Spleen (tissue), 11 donors: ENCODE data around the gene RAET1L. TPM values are rescaled to one million over a fixed set of nuclear protein-coding genes. Genes with fewer than 3 reads are reported as not detected.
"Not testable (repeated sequence)": the region's sequence is repeated elsewhere in the genome, so short reads cannot be mapped to it uniquely, and the experiment has no call there.

Source experiments
- DNase-seq: peaks from one replicate; pipeline ENCODE4 v3.0.0-alpha.2; 2020
- H3K27ac ChIP-seq, 8 donors: fragments of 200-600 bp; sonication (generic) in 7 of 8; 1 replicate in 4 of 8; 2 replicates in 4 of 8; pipeline versions ENCODE4 v1.5.0 to v1.8.0; 2016 to 2021; ENCODE audit warnings: inconsistent platforms in 4 of 8, mild to moderate bottlenecking in 4 of 8, moderate library complexity in 1 of 8
- H3K27me3 ChIP-seq, 7 donors: fragments of 200-600 bp; sonication (generic) in 6 of 7; replicated peaks in 1 of 7; 1 replicate in 4 of 7; 2 replicates in 3 of 7; pipeline versions ENCODE4 v1.5.0 to v1.8.0; 2016 to 2021; ENCODE audit warnings: inconsistent platforms in 3 of 7, mild to moderate bottlenecking in 1 of 7
- H3K36me3 ChIP-seq, 6 donors: fragments of 200-600 bp; sonication (generic) in 5 of 6; 1 replicate in 4 of 6; 2 replicates in 2 of 6; pipeline versions ENCODE4 v1.5.0 to v1.8.0; 2016 to 2021; ENCODE audit warnings: inconsistent platforms in 2 of 6
- H3K4me1 ChIP-seq, 6 donors: fragments of 200-600 bp; sonication (generic) in 5 of 6; 1 replicate in 3 of 6; 2 replicates in 3 of 6; pipeline versions ENCODE4 v1.5.0 to v1.8.0; 2016 to 2021; ENCODE audit warnings: inconsistent platforms in 3 of 6
- H3K4me3 ChIP-seq, 8 donors: fragments of 200-600 bp; sonication (generic) in 7 of 8; 1 replicate in 4 of 8; 2 replicates in 4 of 8; pipeline versions ENCODE4 v1.5.0 to v1.8.0; 2016 to 2021; ENCODE audit warnings: inconsistent platforms in 4 of 8, mild to moderate bottlenecking in 4 of 8, moderate library complexity in 2 of 8
- H3K9me3 ChIP-seq, 8 donors: fragments of 200-600 bp; sonication (generic) in 7 of 8; 1 replicate in 4 of 8; 2 replicates in 4 of 8; pipeline versions ENCODE4 v1.5.0 to v1.8.0; 2016 to 2021; ENCODE audit warnings: inconsistent platforms in 4 of 8
- POLR2A ChIP-seq, 3 donors: fragments of 450-650 bp; IDR thresholded peaks; one replicate each; pipeline ENCODE4 v1.5.1; 2017; ENCODE audit warnings: antibody characterized with exemption in 3 of 3, mild to moderate bottlenecking in 1 of 3
- POLR2AphosphoS5 ChIP-seq, 3 donors: sonication (generic); formaldehyde crosslinking; IDR thresholded peaks; one replicate each; pipeline ENCODE4 v1.5.1; 2017; ENCODE audit warnings: antibody characterized with exemption in 3 of 3
- WGBS, 5 donors: extraction: QIAGEN DNeasy Blood & Tissue Kit in 3 of 5; methylation state at CpG; one replicate each; pipeline versions ENCODE4 v1.1.5 to v1.1.7; 2013 to 2018; 5-methylcytosine and 5-hydroxymethylcytosine counted together
- intact Hi-C: fragments of 100-400 bp; cut with DNase I; formaldehyde crosslinking; loops from one replicate; pipeline ENCODE4 v1.15.0; 2023; ENCODE audit warnings: low total_unique reads
- polyA plus RNA-seq, 3 donors: library from polyadenylated mRNA; stranded (reverse); fragments of 200-250 nt; gene quantifications; one replicate each; pipeline ENCODE4 v1.2.1, GENCODE V29; 2013
- total RNA-seq, 7 donors: library from RNA; depleted of rRNA in 3 of 7; stranded (reverse); fragments of >200 nt in 3 of 7; fragmentation: NEBNext Ultra II Directional in 4 of 7; extraction: Animal tissue kit (Norgen Biotek cat#: 25700) in 4 of 7; gene quantifications; one replicate each; pipeline versions ENCODE4 v1.1.0 to v1.2.1, GENCODE V29; 2016 to 2021
- TF ChIP-seq, protein P1 (sequence below), 11 experiments: fragments of 200-600 bp in 7 of 11; fragments of 450-650 bp in 4 of 11; sonication (generic) in 4 of 11; IDR thresholded peaks in 8 of 11; conservative IDR thresholded peaks in 3 of 11; 1 replicate in 7 of 11; 2 replicates in 4 of 11; pipeline versions ENCODE4 v1.4.0 to v1.8.0; 2016 to 2021; ENCODE audit warnings: antibody characterized with exemption in 11 of 11, inconsistent platforms in 4 of 11, mild to moderate bottlenecking in 1 of 11
- donor health status: healthy with polysubstance abuse.
- donor health status: DM: no; HTN: no; CAD: no; lungs with moderate emphysema.
- donor health status: DM: no; HTN: no; CAD: no.
- donor health status: Bipolar disorder and iron deficiency.
- donor health status: healthy.
- donor health status: DM: no; HTN: no; CAD: no.
- donor health status: DM: yes; HTN: yes; CAD: no.

RAET1L gene
- total and polyA plus RNA-seq, 10 donors: not detected

DNA sequence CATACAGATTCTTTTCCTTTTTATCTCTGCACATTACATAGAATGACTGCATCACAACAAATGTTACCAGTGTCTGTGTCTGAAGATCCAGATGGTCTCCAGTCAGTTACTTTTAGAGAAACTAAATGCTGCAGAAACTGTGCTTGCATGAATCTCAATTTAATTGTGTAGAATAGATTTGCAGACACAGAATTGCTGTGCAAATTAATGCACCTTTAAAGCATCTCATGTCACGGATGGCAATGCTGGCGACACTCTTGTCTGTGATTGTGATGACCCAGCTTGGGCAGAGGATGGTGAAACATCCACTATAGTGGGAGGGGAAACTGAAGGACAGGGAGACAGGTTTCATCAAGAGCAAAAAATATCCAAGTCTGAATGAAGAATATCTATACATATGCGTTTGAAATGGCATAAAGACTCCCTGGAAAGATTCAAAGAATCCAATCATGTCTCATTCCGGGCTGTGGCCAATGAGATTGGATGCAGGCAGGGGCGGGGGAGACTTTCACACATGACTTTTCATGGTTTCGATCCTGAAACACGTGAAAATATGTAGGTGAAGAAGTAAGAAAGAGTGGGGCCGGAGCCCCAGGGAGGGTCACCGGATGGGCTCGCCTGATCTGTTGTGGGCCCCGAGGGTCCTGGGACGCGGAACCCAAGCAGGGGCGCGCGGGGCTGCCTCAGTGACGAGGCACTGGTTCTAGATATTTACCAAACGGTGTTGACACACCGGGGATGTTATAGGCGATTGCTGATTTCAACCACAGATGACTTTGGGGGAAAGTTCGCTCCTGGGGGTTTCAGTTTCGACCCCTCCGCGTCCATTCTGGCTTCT is 11.3 kb downstream of the RAET1L start:
- peak overlapping the region in 1 of 8 donors; percentile 35 for H3K4me3 ChIP-seq
- H3K27me3 ChIP-seq: peaks cover 3 to 94% (median 57%) of the 10 kb centered on the region in 7 donors
- H3K9me3 ChIP-seq, H3K27ac ChIP-seq, intact Hi-C loops, DNase-seq, H3K36me3 ChIP-seq: not testable (repeated sequence)
- peaks cover 0 to 14% (median 7%) of the 10 kb centered on the region in 6 donors for H3K4me1 ChIP-seq
- WGBS, 5 donors: 10 to 30% (median 16%) methylated on average over 7 to 13 of the region's 24 CpGs

DNA sequence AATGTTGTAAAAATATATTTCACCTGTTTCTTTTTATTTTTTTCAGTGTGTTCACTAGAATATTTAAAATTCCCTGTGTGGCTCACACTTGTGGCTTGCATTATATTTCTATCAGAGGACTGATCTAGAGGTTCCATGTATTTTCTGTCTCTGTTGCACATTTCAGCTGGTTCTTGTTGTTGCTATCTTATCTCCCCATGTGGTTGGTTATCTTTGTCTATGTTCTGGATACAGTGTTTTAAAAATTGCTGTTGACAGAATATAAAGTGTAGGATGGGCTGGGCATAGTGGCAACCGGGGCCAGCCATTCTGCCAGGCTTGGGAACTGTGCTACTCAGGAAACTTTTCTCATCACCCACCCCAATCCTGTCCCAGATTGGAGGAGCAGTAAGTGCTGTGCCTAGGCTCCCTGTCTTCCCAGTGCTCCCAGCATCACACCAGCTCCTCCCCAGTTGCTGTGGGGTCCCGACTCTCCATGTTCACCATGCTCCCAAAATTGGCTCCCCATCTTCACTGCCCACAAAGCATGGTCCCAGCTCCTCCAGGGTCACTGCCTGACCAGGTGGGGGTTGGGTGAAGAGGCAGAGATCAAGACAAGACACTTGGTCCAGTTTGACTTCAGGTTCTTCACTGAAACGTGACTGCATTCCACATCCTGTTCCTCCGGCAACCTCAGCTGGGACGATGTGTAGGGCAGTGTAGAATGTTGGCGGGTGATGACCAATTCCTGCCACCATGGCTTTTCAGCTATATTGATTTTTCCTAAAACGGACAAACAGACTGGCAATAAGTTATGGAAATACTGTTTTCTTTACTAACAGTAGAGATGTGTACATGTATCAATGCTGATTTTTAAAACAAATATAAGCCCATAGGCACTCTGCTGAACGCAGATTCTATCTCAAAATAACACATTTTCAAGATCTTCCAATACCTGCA is 12.2 kb downstream of the RAET1L start:
- H3K9me3 ChIP-seq, intact Hi-C loops, H3K36me3 ChIP-seq, DNase-seq, H3K27ac ChIP-seq, H3K4me3 ChIP-seq: not testable (repeated sequence)
- WGBS, 5 donors: 24 to 38% (median 35%) methylated on average over 8 of the region's 8 CpGs
- Histone ChIP-seq H3K4me1 (peaks cover 0 to 14% (median 7%) of the 10 kb centered on the region in 6 donors), H3K27me3 (peaks cover 3 to 94% (median 65%) of the 10 kb centered on the region in 7 donors)

DNA sequence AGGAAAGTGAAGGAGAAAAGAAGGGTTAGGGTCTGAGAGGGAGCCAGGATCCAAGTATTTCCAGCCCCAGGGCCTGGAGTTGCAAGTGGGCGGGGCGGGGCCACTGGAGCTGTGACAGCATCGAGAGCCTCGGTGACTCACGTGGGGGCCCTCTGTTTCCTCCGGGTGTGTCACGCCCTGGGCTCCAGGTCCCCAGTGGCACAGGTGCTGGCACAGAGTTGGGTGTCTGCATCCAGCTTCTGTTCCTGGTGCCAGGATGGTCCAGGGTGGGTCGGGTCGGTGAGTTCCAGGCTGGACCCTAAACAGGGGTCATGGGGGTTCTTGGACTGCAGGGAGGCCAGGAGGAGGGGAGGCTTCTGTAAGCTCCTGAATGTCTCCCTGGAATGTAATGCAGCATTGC is 16.7 kb downstream of the RAET1L start:
- peak; percentile 67 for DNase-seq
- intact Hi-C loops: no loop called here

DNA sequence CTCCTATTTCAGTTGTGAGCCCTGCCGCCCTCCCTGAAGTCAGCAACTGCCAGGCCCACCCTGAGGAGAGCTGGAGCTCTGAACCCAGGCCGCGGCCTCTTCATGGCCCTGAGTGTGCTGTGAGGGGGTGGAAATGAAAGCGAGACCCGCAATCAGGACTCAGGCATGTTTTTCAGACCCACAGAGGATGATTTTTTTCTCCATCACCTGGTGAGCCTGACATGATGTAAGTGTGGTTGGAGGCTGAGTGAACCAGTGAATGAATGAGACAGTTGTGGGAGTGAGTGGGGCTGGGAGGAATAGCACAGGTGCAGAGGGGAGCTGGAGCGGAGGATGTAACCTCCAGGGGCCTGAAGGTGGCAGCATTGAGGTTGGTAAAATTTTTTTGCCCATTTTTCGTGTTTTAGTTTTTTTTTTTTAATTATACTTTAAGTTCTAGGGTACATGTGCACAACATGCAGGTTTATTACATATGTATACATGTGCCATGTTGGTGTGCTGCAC is 18.3 kb downstream of the RAET1L start:
- DNase-seq: peak; percentile 70
- Histone ChIP-seq H3K27me3 (peaks cover 0 to 80% (median 18%) of the 10 kb centered on the region in 7 donors), H3K4me1 (peaks cover 6 to 23% (median 16%) of the 10 kb centered on the region in 6 donors), H3K9me3 (no peaks in the 10 kb centered on the region), H3K27ac (no peak overlapping the region), H3K4me3 (no peak overlapping the region), H3K36me3 (no peaks in the 10 kb centered on the region)
- intact Hi-C loops: no loop called here
- TF ChIP-seq POLR2AphosphoS5 (IDR thresholded peaks at IDR 0.05): no peak
- TF ChIP-seq, protein P1, sequence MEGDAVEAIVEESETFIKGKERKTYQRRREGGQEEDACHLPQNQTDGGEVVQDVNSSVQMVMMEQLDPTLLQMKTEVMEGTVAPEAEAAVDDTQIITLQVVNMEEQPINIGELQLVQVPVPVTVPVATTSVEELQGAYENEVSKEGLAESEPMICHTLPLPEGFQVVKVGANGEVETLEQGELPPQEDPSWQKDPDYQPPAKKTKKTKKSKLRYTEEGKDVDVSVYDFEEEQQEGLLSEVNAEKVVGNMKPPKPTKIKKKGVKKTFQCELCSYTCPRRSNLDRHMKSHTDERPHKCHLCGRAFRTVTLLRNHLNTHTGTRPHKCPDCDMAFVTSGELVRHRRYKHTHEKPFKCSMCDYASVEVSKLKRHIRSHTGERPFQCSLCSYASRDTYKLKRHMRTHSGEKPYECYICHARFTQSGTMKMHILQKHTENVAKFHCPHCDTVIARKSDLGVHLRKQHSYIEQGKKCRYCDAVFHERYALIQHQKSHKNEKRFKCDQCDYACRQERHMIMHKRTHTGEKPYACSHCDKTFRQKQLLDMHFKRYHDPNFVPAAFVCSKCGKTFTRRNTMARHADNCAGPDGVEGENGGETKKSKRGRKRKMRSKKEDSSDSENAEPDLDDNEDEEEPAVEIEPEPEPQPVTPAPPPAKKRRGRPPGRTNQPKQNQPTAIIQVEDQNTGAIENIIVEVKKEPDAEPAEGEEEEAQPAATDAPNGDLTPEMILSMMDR (IDR thresholded peaks at IDR 0.05 in 8 of 11, conservative IDR thresholded peaks at IDR 0.05 in 3 of 11): peak; percentile 14 to 62 (median 40)
- 53 to 67% (median 64%) methylated on average over 7 of the region's 7 CpGs for WGBS, 5 donors

More for the DNA sequence above, 16.7 kb downstream of the RAET1L start:
- no peaks in the 10 kb centered on the region for H3K36me3 ChIP-seq
- WGBS, 5 donors: 36 to 56% (median 50%) methylated on average over 9 of the region's 9 CpGs
- TF ChIP-seq POLR2A (IDR thresholded peaks at IDR 0.05): no peak
- TF ChIP-seq, protein P1 (IDR thresholded peaks at IDR 0.05 in 8 of 11, conservative IDR thresholded peaks at IDR 0.05 in 3 of 11): no peak
- no peak for TF ChIP-seq POLR2AphosphoS5 (IDR thresholded peaks at IDR 0.05)
- H3K4me1 ChIP-seq: peaks cover 6 to 23% (median 16%) of the 10 kb centered on the region in 6 donors
- H3K27ac ChIP-seq: no peak overlapping the region
- H3K27me3 ChIP-seq: peaks cover 3 to 92% (median 33%) of the 10 kb centered on the region in 7 donors
- H3K9me3 ChIP-seq: no peaks in the 10 kb centered on the region
- H3K4me3 ChIP-seq: no peak overlapping the region
